ENCODE results near the gene RAB3A.
A peak's percentile ranks its signal among the peaks of the same experiment; 100 is the strongest.

Gene RAB3A

DNA sequence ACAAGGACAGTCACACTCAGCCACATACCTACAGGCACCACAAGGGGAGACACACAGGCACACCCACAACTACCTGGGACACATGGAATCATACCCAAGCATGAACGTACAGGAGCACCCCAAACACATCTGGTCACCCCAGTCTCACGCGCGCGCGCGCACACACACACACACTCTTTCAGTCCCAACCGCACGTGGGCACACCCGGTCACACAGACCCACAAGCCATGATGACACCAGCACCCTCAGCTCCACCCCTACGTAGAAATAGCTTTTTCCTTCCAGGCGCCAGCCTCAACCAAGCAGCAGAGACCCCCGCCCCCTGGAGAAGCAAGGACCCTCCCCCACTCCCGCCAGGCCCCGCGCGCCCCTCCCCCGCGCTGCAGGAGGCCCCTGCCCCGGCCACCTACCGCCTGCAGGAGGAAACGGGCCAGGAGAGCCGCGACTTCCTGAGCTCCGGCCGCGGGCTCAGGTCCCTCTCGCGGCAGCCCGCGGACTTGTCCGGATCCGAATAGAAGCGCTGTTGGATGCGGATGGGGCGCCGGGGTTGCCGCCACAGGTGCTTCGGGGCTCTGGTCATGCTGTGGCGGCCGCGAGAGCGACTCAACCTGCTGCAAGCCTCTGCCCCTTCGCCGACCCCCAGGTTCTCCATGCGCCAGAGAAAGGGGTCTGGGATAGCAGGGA, 28.8 kb upstream of the RAB3A start (continued):
- TF ChIP-seq, protein P1, sequence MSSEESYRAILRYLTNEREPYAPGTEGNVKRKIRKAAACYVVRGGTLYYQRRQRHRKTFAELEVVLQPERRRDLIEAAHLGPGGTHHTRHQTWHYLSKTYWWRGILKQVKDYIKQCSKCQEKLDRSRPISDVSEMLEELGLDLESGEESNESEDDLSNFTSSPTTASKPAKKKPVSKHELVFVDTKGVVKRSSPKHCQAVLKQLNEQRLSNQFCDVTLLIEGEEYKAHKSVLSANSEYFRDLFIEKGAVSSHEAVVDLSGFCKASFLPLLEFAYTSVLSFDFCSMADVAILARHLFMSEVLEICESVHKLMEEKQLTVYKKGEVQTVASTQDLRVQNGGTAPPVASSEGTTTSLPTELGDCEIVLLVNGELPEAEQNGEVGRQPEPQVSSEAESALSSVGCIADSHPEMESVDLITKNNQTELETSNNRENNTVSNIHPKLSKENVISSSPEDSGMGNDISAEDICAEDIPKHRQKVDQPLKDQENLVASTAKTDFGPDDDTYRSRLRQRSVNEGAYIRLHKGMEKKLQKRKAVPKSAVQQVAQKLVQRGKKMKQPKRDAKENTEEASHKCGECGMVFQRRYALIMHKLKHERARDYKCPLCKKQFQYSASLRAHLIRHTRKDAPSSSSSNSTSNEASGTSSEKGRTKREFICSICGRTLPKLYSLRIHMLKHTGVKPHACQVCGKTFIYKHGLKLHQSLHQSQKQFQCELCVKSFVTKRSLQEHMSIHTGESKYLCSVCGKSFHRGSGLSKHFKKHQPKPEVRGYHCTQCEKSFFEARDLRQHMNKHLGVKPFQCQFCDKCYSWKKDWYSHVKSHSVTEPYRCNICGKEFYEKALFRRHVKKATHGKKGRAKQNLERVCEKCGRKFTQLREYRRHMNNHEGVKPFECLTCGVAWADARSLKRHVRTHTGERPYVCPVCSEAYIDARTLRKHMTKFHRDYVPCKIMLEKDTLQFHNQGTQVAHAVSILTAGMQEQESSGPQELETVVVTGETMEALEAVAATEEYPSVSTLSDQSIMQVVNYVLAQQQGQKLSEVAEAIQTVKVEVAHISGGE (tag by site-specific recombination; conservative IDR thresholded peaks at IDR 0.05; ENCODE audit: low read depth) = peak; percentile 21; the same call in 1 of the 2 replicates
- TF ChIP-seq YY2 (tag by site-specific recombination; IDR thresholded peaks at IDR 0.05) = no peak

DNA sequence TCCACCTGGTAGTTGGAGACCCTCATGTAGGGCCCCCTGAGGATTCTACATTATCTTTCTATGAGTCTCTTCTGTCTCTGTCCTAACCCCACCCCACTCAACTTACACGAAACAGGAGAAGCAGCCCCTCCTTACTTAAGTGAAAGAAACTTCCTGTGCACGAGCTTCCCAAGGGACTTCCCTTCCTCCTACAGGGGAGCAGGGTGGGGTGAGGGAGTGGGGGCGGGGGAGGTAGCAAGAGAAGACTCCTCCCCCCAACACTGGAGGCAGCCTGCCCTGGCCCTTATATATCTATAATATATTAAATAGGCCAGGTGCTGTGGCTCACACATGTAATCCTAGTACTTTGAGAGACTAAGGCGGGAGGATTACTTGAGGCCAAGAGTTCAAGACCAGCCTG, 27.9 kb upstream of the RAB3A start:
- 0 out of 2 replicates have a peak, but pooled peaks have one; percentile 19 for TF ChIP-seq KLF1 (tag by site-specific recombination; IDR thresholded peaks at IDR 0.05)
- no peak for TF ChIP-seq ZNF112 (tag by site-specific recombination; IDR thresholded peaks at IDR 0.05)
- Histone ChIP-seq H3K27ac (ENCODE audit: extremely low read depth, low read depth, low read length) (no peak overlapping the region), H3K4me1 (ENCODE audit: control insufficient read depth, insufficient read depth, low read length) (no peaks in the 10 kb centered on the region), H3K4me3 (ENCODE audit: low read depth, low read length) (no peak overlapping the region), H3K9me3 (ENCODE audit: control insufficient read depth, insufficient read depth, low read depth, low read length) (no peaks in the 10 kb centered on the region), H3K36me3 (ENCODE audit: control insufficient read depth in 2 of 2, insufficient read depth in 1 of 2, low read length in 2 of 2) (no peaks in the 10 kb centered on the region)
- POLR2A ChIA-PET = interaction anchor here (0.6 to 1.2 kb wide), 3 partner anchors 9 to 115 kb away, joined by 3 read pairs; partner anchors contain the start of gene JUND
- CTCF ChIA-PET = interaction anchor here (0.6 to 0.9 kb wide), 2 partner anchors 26 to 67 kb away, joined by 3 to 4 read pairs; no protein-coding TSS in a partner anchor

DNA sequence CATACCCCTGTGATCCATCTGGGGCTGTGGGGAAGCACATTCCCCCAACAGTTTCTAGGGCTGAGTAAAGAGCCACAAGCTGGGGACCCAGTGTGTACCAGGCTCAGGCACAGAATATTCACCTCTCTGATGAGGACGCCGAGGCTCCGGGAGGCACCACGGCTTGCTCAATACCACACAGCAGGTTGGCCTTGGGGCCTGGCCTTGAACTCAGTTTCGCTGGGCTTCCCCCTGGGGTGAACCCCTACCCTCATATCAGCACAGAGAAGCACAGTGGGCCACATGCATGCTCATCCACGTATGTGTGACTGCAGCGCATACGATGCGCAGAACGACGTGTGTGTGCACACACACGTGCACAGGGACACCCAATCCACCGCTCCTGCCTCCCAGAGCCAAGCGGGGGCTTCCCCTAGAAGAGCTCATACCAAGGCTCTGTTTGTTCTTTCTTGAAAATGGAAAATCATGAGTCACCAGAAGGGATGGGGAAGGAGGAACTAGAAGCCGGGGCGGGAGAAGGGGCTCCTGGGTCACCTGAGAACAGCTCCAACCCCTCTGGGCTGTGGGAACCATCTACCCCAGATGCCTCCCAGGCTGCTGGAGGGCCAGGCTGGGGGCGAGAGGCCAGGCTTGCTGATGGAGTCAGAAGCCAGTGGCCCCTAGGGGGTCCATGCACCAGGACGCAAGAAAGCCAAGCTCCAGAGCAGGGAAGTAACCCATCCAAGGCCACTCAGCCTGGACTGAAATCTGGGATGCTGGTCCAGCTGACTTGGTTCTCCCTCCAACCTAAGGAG, 27.3 kb upstream of the RAB3A start:
- POLR2A ChIA-PET = interaction anchor here (1.0 to 1.2 kb wide), 2 partner anchors 10 to 51 kb away, joined by 3 read pairs; partner anchors contain the start of gene JUND
- Histone ChIP-seq H3K36me3 (ENCODE audit: control insufficient read depth in 2 of 2, insufficient read depth in 1 of 2, low read length in 2 of 2) (no peaks in the 10 kb centered on the region), H3K9me3 (ENCODE audit: control insufficient read depth, insufficient read depth, low read depth, low read length) (no peaks in the 10 kb centered on the region), H3K4me3 (ENCODE audit: low read depth, low read length) (no peak overlapping the region), H3K4me1 (ENCODE audit: control insufficient read depth, insufficient read depth, low read length) (no peaks in the 10 kb centered on the region; the same call in 1 of the 2 replicates), H3K27ac (ENCODE audit: extremely low read depth, low read depth, low read length) (no peak overlapping the region)
- CTCF ChIA-PET = interaction anchor here (0.6 to 2.0 kb wide), 6 partner anchors 20 to 188 kb away, joined by 3 to 6 read pairs (median 4); partner anchors contain the start of gene SSBP4
- no peak for TF ChIP-seq ZNF548 (tag by site-specific recombination; IDR thresholded peaks at IDR 0.05)
- TF ChIP-seq GLIS1 (tag by site-specific recombination; IDR thresholded peaks at IDR 0.05) = peak; percentile 70
- peak; percentile 47 for TF ChIP-seq ZIC2 (tag by site-specific recombination; IDR thresholded peaks at IDR 0.05)

GRCh38 chr19:18229915-18230314, 26.1 kb upstream of the RAB3A start:
- ChIA-PET POLR2A (no interaction called here), CTCF (interaction anchor here (0.6 to 2.0 kb wide), 3 partner anchors 10 to 189 kb away, joined by 3 to 6 read pairs (median 3); partner anchors contain the start of gene SSBP4)
- Histone ChIP-seq H3K9me3 (ENCODE audit: control insufficient read depth, insufficient read depth, low read depth, low read length) (no peaks in the 10 kb centered on the region), H3K4me1 (ENCODE audit: control insufficient read depth, insufficient read depth, low read length) (no peaks in the 10 kb centered on the region; the same call in 1 of the 2 replicates), H3K4me3 (ENCODE audit: low read depth, low read length) (no peak overlapping the region), H3K27ac (ENCODE audit: extremely low read depth, low read depth, low read length) (no peak overlapping the region), H3K36me3 (ENCODE audit: control insufficient read depth in 2 of 2, insufficient read depth in 1 of 2, low read length in 2 of 2) (no peaks in the 10 kb centered on the region)
- TF ChIP-seq ZNF664 (tag by site-specific recombination; IDR thresholded peaks at IDR 0.05) (peak; percentile 96), ZFP37 (tag by site-specific recombination; IDR thresholded peaks at IDR 0.05) (no peak), ZNF157 (tag by site-specific recombination; IDR thresholded peaks at IDR 0.05) (no peak)
- TF ChIP-seq, protein P2, sequence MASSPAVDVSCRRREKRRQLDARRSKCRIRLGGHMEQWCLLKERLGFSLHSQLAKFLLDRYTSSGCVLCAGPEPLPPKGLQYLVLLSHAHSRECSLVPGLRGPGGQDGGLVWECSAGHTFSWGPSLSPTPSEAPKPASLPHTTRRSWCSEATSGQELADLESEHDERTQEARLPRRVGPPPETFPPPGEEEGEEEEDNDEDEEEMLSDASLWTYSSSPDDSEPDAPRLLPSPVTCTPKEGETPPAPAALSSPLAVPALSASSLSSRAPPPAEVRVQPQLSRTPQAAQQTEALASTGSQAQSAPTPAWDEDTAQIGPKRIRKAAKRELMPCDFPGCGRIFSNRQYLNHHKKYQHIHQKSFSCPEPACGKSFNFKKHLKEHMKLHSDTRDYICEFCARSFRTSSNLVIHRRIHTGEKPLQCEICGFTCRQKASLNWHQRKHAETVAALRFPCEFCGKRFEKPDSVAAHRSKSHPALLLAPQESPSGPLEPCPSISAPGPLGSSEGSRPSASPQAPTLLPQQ (tag by site-specific recombination; IDR thresholded peaks at IDR 0.05) = no peak

Data from HEK293 (cell line).